ENCODE data around the gene LFNG.

Gene LFNG

GRCh38 chr7:2487586-2488271, 31.8 kb upstream of the LFNG start:
- no peaks in the 10 kb centered on the region for H3K79me2 ChIP-seq (ENCODE audit: control insufficient read depth, insufficient read depth, low read length, poor library complexity)
- no peak overlapping the region for H3K14ac ChIP-seq (ENCODE audit: low read length)
- H3K79me1 ChIP-seq (ENCODE audit: low read length): no peaks in the 10 kb centered on the region
- no peak overlapping the region for H3K4me3 ChIP-seq (ENCODE audit: low read depth, low read length)
- H3K4me1 ChIP-seq (ENCODE audit: control insufficient read depth in 1 of 2, insufficient read depth in 2 of 2, low read length in 2 of 2): no peaks in the 10 kb centered on the region
- no peak overlapping the region for H2BK12ac ChIP-seq (ENCODE audit: low read length)
- H2AK5ac ChIP-seq (ENCODE audit: low read length): no peak overlapping the region
- no peak overlapping the region for H4K12ac ChIP-seq (ENCODE audit: low read depth, low read length)
- H3K9me3 ChIP-seq (ENCODE audit: insufficient read depth, low read depth, low read length): peaks cover 3% of the 10 kb centered on the region
- H2AFZ ChIP-seq (ENCODE audit: insufficient read depth, low read length, poor library complexity): no peak overlapping the region
- WGBS (ENCODE audit: extremely low coverage, insufficient coverage, insufficient read length): no CpG with 5 or more reads among the region's 14 CpGs
- no peak overlapping the region for H3K27ac ChIP-seq (ENCODE audit: low read depth, low read length)
- DNase-seq: no peak
- no peak overlapping the region for H2BK120ac ChIP-seq (ENCODE audit: insufficient read depth, low read length, poor library complexity)
- H3K4me2 ChIP-seq (ENCODE audit: low read length): no peak overlapping the region
- no peak overlapping the region for H4K91ac ChIP-seq (ENCODE audit: low read depth, low read length)
- H3K18ac ChIP-seq (ENCODE audit: low read length): no peak overlapping the region
- no peaks in the 10 kb centered on the region for H3K36me3 ChIP-seq (ENCODE audit: control insufficient read depth in 1 of 2, insufficient read depth in 2 of 2, low read length in 2 of 2)
- no peak overlapping the region for H3K4ac ChIP-seq (ENCODE audit: low read depth, low read length)
- no peaks in the 10 kb centered on the region for H3K27me3 ChIP-seq (ENCODE audit: insufficient read depth, low read length)
- H3K23ac ChIP-seq (ENCODE audit: low read length): no peak overlapping the region
- no peak overlapping the region for H4K8ac ChIP-seq (ENCODE audit: low read depth, low read length)
- no peak overlapping the region for H2BK5ac ChIP-seq (ENCODE audit: low read depth, low read length, poor library complexity)
- H3K9ac ChIP-seq (ENCODE audit: low read length): no peak overlapping the region

- Histone ChIP-seq H3K79me2 (ENCODE audit: control insufficient read depth, insufficient read depth, low read length, poor library complexity) (no peaks in the 10 kb centered on the region), H2BK120ac (ENCODE audit: insufficient read depth, low read length, poor library complexity) (no peak overlapping the region), H3K9ac (ENCODE audit: low read length) (no peak overlapping the region), H3K36me3 (ENCODE audit: control insufficient read depth in 1 of 2, insufficient read depth in 2 of 2, low read length in 2 of 2) (no peaks in the 10 kb centered on the region), H4K91ac (ENCODE audit: low read depth, low read length) (no peak overlapping the region), H3K4ac (ENCODE audit: low read depth, low read length) (no peak overlapping the region), H3K4me1 (ENCODE audit: control insufficient read depth in 1 of 2, insufficient read depth in 2 of 2, low read length in 2 of 2) (no peaks in the 10 kb centered on the region), H3K27me3 (ENCODE audit: insufficient read depth, low read length) (no peaks in the 10 kb centered on the region), H2BK12ac (ENCODE audit: low read length) (no peak overlapping the region), H3K79me1 (ENCODE audit: low read length) (no peaks in the 10 kb centered on the region), H2AFZ (ENCODE audit: insufficient read depth, low read length, poor library complexity) (no peak overlapping the region), H2BK5ac (ENCODE audit: low read depth, low read length, poor library complexity) (no peak overlapping the region), H3K23ac (ENCODE audit: low read length) (no peak overlapping the region), H3K27ac (ENCODE audit: low read depth, low read length) (no peak overlapping the region), H3K14ac (ENCODE audit: low read length) (no peak overlapping the region), H4K8ac (ENCODE audit: low read depth, low read length) (no peak overlapping the region), H3K4me3 (ENCODE audit: low read depth, low read length) (no peak overlapping the region), H3K18ac (ENCODE audit: low read length) (no peak overlapping the region), H4K12ac (ENCODE audit: low read depth, low read length) (no peak overlapping the region), H2AK5ac (ENCODE audit: low read length) (no peak overlapping the region), H3K9me3 (ENCODE audit: insufficient read depth, low read depth, low read length) (peaks cover 3% of the 10 kb centered on the region), H3K4me2 (ENCODE audit: low read length) (no peak overlapping the region)
- no peak for DNase-seq
- no CpG with 5 or more reads among the region's 8 CpGs for WGBS (ENCODE audit: extremely low coverage, insufficient coverage, insufficient read length)
These were observed 31.3 kb upstream of the LFNG start for GRCh38 chr7:2488272-2488645.

GRCh38 chr7:2488681-2489080, 30.9 kb upstream of the LFNG start:
- Histone ChIP-seq H4K8ac (ENCODE audit: low read depth, low read length) (no peak overlapping the region), H3K18ac (ENCODE audit: low read length) (no peak overlapping the region), H2BK12ac (ENCODE audit: low read length) (no peak overlapping the region), H4K12ac (ENCODE audit: low read depth, low read length) (no peak overlapping the region), H2AFZ (ENCODE audit: insufficient read depth, low read length, poor library complexity) (no peak overlapping the region), H3K4me2 (ENCODE audit: low read length) (no peak overlapping the region), H3K36me3 (ENCODE audit: control insufficient read depth in 1 of 2, insufficient read depth in 2 of 2, low read length in 2 of 2) (no peaks in the 10 kb centered on the region), H3K79me2 (ENCODE audit: control insufficient read depth, insufficient read depth, low read length, poor library complexity) (no peaks in the 10 kb centered on the region), H3K27ac (ENCODE audit: low read depth, low read length) (no peak overlapping the region), H3K4me1 (ENCODE audit: control insufficient read depth in 1 of 2, insufficient read depth in 2 of 2, low read length in 2 of 2) (no peaks in the 10 kb centered on the region), H3K23ac (ENCODE audit: low read length) (no peak overlapping the region), H2AK5ac (ENCODE audit: low read length) (no peak overlapping the region), H3K4ac (ENCODE audit: low read depth, low read length) (no peak overlapping the region), H4K91ac (ENCODE audit: low read depth, low read length) (no peak overlapping the region), H3K27me3 (ENCODE audit: insufficient read depth, low read length) (no peaks in the 10 kb centered on the region), H3K4me3 (ENCODE audit: low read depth, low read length) (no peak overlapping the region), H2BK5ac (ENCODE audit: low read depth, low read length, poor library complexity) (no peak overlapping the region), H3K14ac (ENCODE audit: low read length) (no peak overlapping the region), H3K79me1 (ENCODE audit: low read length) (no peaks in the 10 kb centered on the region), H3K9ac (ENCODE audit: low read length) (no peak overlapping the region), H2BK120ac (ENCODE audit: insufficient read depth, low read length, poor library complexity) (no peak overlapping the region), H3K9me3 (ENCODE audit: insufficient read depth, low read depth, low read length) (peaks cover 3% of the 10 kb centered on the region)
- no peak for DNase-seq
- no CpG with 5 or more reads among the region's 9 CpGs for WGBS (ENCODE audit: extremely low coverage, insufficient coverage, insufficient read length)

- H3K27me3 ChIP-seq (ENCODE audit: insufficient read depth, low read length): no peaks in the 10 kb centered on the region
- no peak overlapping the region for H2AFZ ChIP-seq (ENCODE audit: insufficient read depth, low read length, poor library complexity)
- H3K79me1 ChIP-seq (ENCODE audit: low read length): no peaks in the 10 kb centered on the region
- H3K4ac ChIP-seq (ENCODE audit: low read depth, low read length): no peak overlapping the region
- H3K27ac ChIP-seq (ENCODE audit: low read depth, low read length): no peak overlapping the region
- no peak overlapping the region for H2BK12ac ChIP-seq (ENCODE audit: low read length)
- no peaks in the 10 kb centered on the region for H3K79me2 ChIP-seq (ENCODE audit: control insufficient read depth, insufficient read depth, low read length, poor library complexity)
- no peak overlapping the region for H4K91ac ChIP-seq (ENCODE audit: low read depth, low read length)
- H2BK5ac ChIP-seq (ENCODE audit: low read depth, low read length, poor library complexity): no peak overlapping the region
- no peaks in the 10 kb centered on the region for H3K36me3 ChIP-seq (ENCODE audit: control insufficient read depth in 1 of 2, insufficient read depth in 2 of 2, low read length in 2 of 2)
- no peak overlapping the region for H3K18ac ChIP-seq (ENCODE audit: low read length)
- DNase-seq: no peak
- peaks cover 3% of the 10 kb centered on the region for H3K9me3 ChIP-seq (ENCODE audit: insufficient read depth, low read depth, low read length)
- no peak overlapping the region for H3K14ac ChIP-seq (ENCODE audit: low read length)
- no peak overlapping the region for H4K8ac ChIP-seq (ENCODE audit: low read depth, low read length)
- no peak overlapping the region for H3K9ac ChIP-seq (ENCODE audit: low read length)
- H3K4me2 ChIP-seq (ENCODE audit: low read length): no peak overlapping the region
- no peak overlapping the region for H4K12ac ChIP-seq (ENCODE audit: low read depth, low read length)
- no peaks in the 10 kb centered on the region for H3K4me1 ChIP-seq (ENCODE audit: control insufficient read depth in 1 of 2, insufficient read depth in 2 of 2, low read length in 2 of 2)
- no CpG with 5 or more reads among the region's 13 CpGs for WGBS (ENCODE audit: extremely low coverage, insufficient coverage, insufficient read length)
- no peak overlapping the region for H2BK120ac ChIP-seq (ENCODE audit: insufficient read depth, low read length, poor library complexity)
- H3K23ac ChIP-seq (ENCODE audit: low read length): no peak overlapping the region
- no peak overlapping the region for H3K4me3 ChIP-seq (ENCODE audit: low read depth, low read length)
- H2AK5ac ChIP-seq (ENCODE audit: low read length): no peak overlapping the region
These were observed 29.4 kb upstream of the LFNG start for GRCh38 chr7:2490181-2490651.
